ENCODE measurements around the gene TPGS2. TPM values are rescaled to one million over a fixed set of nuclear protein-coding genes. Genes with fewer than 3 reads are reported as not detected.

The TPGS2 gene
- total and polyA plus RNA-seq, 11 donors, result 12.5 to 67.6 (median 36.5) TPM

GRCh38 chr18:36780748-36781147, 48.1 kb downstream of the TPGS2 start:
- Histone ChIP-seq H3K36me3 (peaks cover 0 to 35% (median 25%) of the 10 kb centered on the region in 9 donors), H3K4me3 (no peak overlapping the region), H3K27me3 (no peaks in the 10 kb centered on the region), H3K4me1 (peaks cover 0 to 22% (median 3%) of the 10 kb centered on the region in 12 donors), H3K9me3 (no peaks in the 10 kb centered on the region), H3K27ac (no peak overlapping the region)
- no peak for TF ChIP-seq POLR2A (IDR thresholded peaks at IDR 0.05)
- no peak for TF ChIP-seq CTCF (IDR thresholded peaks at IDR 0.05)
- intact Hi-C loops (cut with DNase I), result no loop called here
- ATAC-seq (no peak), DNase-seq (no peak)
- 77 to 91% (median 85%) methylated on average over 2 of the region's 2 CpGs for WGBS, 4 donors

GRCh38 chr18:36777566-36777965, 51.2 kb downstream of the TPGS2 start:
- H3K4me1 ChIP-seq, result peaks cover 0 to 34% (median 8%) of the 10 kb centered on the region in 12 donors
- peak in 2 of 4 donors; percentile 33 to 38 for ATAC-seq
- H3K27me3 ChIP-seq, result no peaks in the 10 kb centered on the region
- intact Hi-C loops (cut with DNase I), result no loop called here
- no peak for DNase-seq
- peak overlapping the region in 9 of 12 donors; percentile 48 to 79 (median 63) for H3K27ac ChIP-seq
- no peaks in the 10 kb centered on the region for H3K9me3 ChIP-seq
- no peak for TF ChIP-seq POLR2A (IDR thresholded peaks at IDR 0.05)
- TF ChIP-seq CTCF (IDR thresholded peaks at IDR 0.05), result no peak
- peaks cover 0 to 42% (median 25%) of the 10 kb centered on the region in 9 donors for H3K36me3 ChIP-seq
- H3K4me3 ChIP-seq, result no peak overlapping the region
- 92 to 96% (median 94%) methylated on average over 1 of the region's 1 CpG for WGBS, 4 donors

- Histone ChIP-seq H3K36me3 (peaks cover 0 to 33% (median 21%) of the 10 kb centered on the region in 9 donors), H3K4me3 (no peak overlapping the region), H3K27me3 (no peaks in the 10 kb centered on the region), H3K4me1 (peaks cover 0 to 39% (median 9%) of the 10 kb centered on the region in 12 donors), H3K27ac (peak overlapping the region in 11 of 12 donors; percentile 15 to 79 (median 64)), H3K9me3 (no peaks in the 10 kb centered on the region)
- 49 to 70% (median 61%) methylated on average over 5 of the region's 5 CpGs for WGBS, 4 donors
- intact Hi-C loops (cut with DNase I), result no loop called here
- TF ChIP-seq CTCF (IDR thresholded peaks at IDR 0.05) (no peak), POLR2A (IDR thresholded peaks at IDR 0.05) (no peak)
- no peak for DNase-seq
- ATAC-seq, result peak; percentile 73 to 86 (median 82)
Observed at GRCh38 chr18:36776650-36777049, 52.2 kb downstream of the TPGS2 start.

- H3K9me3 ChIP-seq, result no peaks in the 10 kb centered on the region
- no peak for DNase-seq
- peaks cover 0 to 20% (median 10%) of the 10 kb centered on the region in 9 donors for H3K36me3 ChIP-seq
- ATAC-seq, result no peak
- no peaks in the 10 kb centered on the region for H3K27me3 ChIP-seq
- intact Hi-C loops (cut with DNase I), result no loop called here
- 88 to 90% (median 89%) methylated on average over 4 of the region's 4 CpGs for WGBS, 4 donors
- peak overlapping the region in 3 of 12 donors; percentile 60 to 79 (median 67) for H3K27ac ChIP-seq
- no peak overlapping the region for H3K4me3 ChIP-seq
- H3K4me1 ChIP-seq, result peaks cover 0 to 39% (median 9%) of the 10 kb centered on the region in 12 donors
- TF ChIP-seq POLR2A (IDR thresholded peaks at IDR 0.05) (no peak), CTCF (IDR thresholded peaks at IDR 0.05) (no peak)
Observed at GRCh38 chr18:36775396-36775795, 53.4 kb downstream of the TPGS2 start.

All from heart left ventricle (tissue), 16 donors.